Keratinocyte (primary cell): ENCODE data around the gene SPATA16. TPM values are rescaled to one million over a fixed set of nuclear protein-coding genes. Genes with fewer than 3 reads are reported as not detected.

Source experiments
- DNase-seq: peaks from one replicate; pipeline ENCODE4 v3.0.0-alpha.2; 2011; ENCODE audit warnings: low read depth, missing footprints, low spot score
- FAIRE-seq: peaks from 2 replicates; lab custom pipeline; 2011; peaks lifted over from hg19 to GRCh38; lab: Jason Lieb, UNC
- H2AFZ ChIP-seq: 2 replicates; pipeline ENCODE4 v1.6.0; 2012; ENCODE audit warnings: low read length, control low read depth, inconsistent platforms; ENCODE audit not compliant: control insufficient read depth
- H3K27ac ChIP-seq: 2 replicates; pipeline ENCODE4 v1.5.1; 2011; ENCODE audit warnings: low read length; ENCODE audit not compliant: control insufficient read depth, insufficient read depth
- H3K27me3 ChIP-seq: 3 replicates; pipeline ENCODE4 v1.6.0; 2011; ENCODE audit warnings: low read length; ENCODE audit not compliant: control insufficient read depth, insufficient read depth; ENCODE audit errors: extremely low read depth
- H3K36me3 ChIP-seq, 2 experiments: 2 replicates in 1 of 2; 3 replicates in 1 of 2; pipeline ENCODE4 v1.5.1; 2011; ENCODE audit warnings: low read length in 2 of 2, mild to moderate bottlenecking in 1 of 2; ENCODE audit not compliant: control insufficient read depth in 2 of 2, insufficient read depth in 2 of 2; ENCODE audit errors: extremely low read depth in 1 of 2
- H3K4me1 ChIP-seq: 3 replicates; pipeline ENCODE4 v1.5.1; 2011; ENCODE audit warnings: low read length; ENCODE audit not compliant: control insufficient read depth, insufficient read depth; ENCODE audit errors: extremely low read depth
- H3K4me2 ChIP-seq: 3 replicates; pipeline ENCODE4 v1.6.0; 2011; ENCODE audit warnings: low read depth, low read length; ENCODE audit not compliant: control insufficient read depth, insufficient read depth; ENCODE audit errors: extremely low read depth
- H3K4me3 ChIP-seq, 3 experiments: fragments of 200-600 bp in 1 of 3; sonication (generic) in 1 of 3; 2 replicates in 2 of 3; 3 replicates in 1 of 3; pipeline ENCODE4 v1.5.1; 2011 to 2016; ENCODE audit warnings: low read length in 3 of 3, mild to moderate bottlenecking in 3 of 3, control low read depth in 2 of 3, inconsistent platforms in 1 of 3, low read depth in 1 of 3, mixed read lengths in 1 of 3, mixed run types in 1 of 3, moderate library complexity in 1 of 3; ENCODE audit not compliant: control insufficient read depth in 2 of 3, insufficient read depth in 2 of 3; ENCODE audit errors: extremely low read depth in 1 of 3
- H3K79me2 ChIP-seq: 2 replicates; pipeline ENCODE4 v1.6.0; 2012; ENCODE audit warnings: low read length; ENCODE audit not compliant: control insufficient read depth, insufficient read depth
- H3K9ac ChIP-seq: 3 replicates; pipeline ENCODE4 v1.6.0; 2011; ENCODE audit warnings: low read length; ENCODE audit not compliant: control insufficient read depth, insufficient read depth; ENCODE audit errors: extremely low read depth
- H3K9me1 ChIP-seq: 3 replicates; pipeline ENCODE4 v1.6.0; 2011; ENCODE audit warnings: low read length; ENCODE audit not compliant: control insufficient read depth, insufficient read depth; ENCODE audit errors: extremely low read depth
- H3K9me3 ChIP-seq: 2 replicates; pipeline ENCODE4 v1.5.1; 2012; ENCODE audit warnings: low read depth, low read length; ENCODE audit not compliant: control insufficient read depth
- H4K20me1 ChIP-seq: 3 replicates; pipeline ENCODE4 v1.6.0; 2011; ENCODE audit warnings: low read length; ENCODE audit not compliant: control insufficient read depth, insufficient read depth; ENCODE audit errors: extremely low read depth
- EZH2 ChIP-seq: IDR thresholded peaks from one replicate; pipeline ENCODE4 v1.6.1; 2012; ENCODE audit warnings: inconsistent platforms, mild to moderate bottlenecking, low read length, moderate library complexity
- dilution Hi-C: fragments of 300-500 bp; cut with MboI; formaldehyde crosslinking; loops from one replicate; pipeline ENCODE4 v1.7.0; 2020; ENCODE audit warnings: low sequenced_read_pairs; ENCODE audit not compliant: extremely low pct_ligation_motif_present
- polyA plus RNA-seq, 5 experiments: library from polyadenylated mRNA; depleted of rRNA in 3 of 5; stranded (reverse) in 3 of 5; stranded (forward) in 1 of 5; unstranded in 1 of 5; fragments of >200 nt; gene quantifications; 1 replicate in 1 of 5; 2 replicates in 3 of 5; 3 replicates in 1 of 5; pipeline versions ENCODE4 v1.2.1 to v1.2.3, GENCODE V29; 2011 to 2012; ENCODE audit warnings: missing spikeins in 2 of 5, low read depth in 1 of 5, low replicate concordance in 1 of 5
- TF ChIP-seq, protein P1 (sequence below), 3 experiments: IDR thresholded peaks in 1 of 3; conservative IDR thresholded peaks in 1 of 3; optimal IDR thresholded peaks in 1 of 3; 2 replicates in 2 of 3; 3 replicates in 1 of 3; pipeline versions ENCODE3 to v1.5.1; 2011; ENCODE audit warnings: low read length in 3 of 3, mild to moderate bottlenecking in 3 of 3, moderate library complexity in 2 of 3, control low read depth in 1 of 3, inconsistent platforms in 1 of 3; ENCODE audit not compliant: insufficient read depth in 2 of 3; ENCODE audit errors: extremely low read depth in 1 of 3

Gene SPATA16
- polyA plus RNA-seq, 1 donor (not counting 4 experiments of a cell fraction or from before 2014, with no cell fraction given) = not detected

DNA sequence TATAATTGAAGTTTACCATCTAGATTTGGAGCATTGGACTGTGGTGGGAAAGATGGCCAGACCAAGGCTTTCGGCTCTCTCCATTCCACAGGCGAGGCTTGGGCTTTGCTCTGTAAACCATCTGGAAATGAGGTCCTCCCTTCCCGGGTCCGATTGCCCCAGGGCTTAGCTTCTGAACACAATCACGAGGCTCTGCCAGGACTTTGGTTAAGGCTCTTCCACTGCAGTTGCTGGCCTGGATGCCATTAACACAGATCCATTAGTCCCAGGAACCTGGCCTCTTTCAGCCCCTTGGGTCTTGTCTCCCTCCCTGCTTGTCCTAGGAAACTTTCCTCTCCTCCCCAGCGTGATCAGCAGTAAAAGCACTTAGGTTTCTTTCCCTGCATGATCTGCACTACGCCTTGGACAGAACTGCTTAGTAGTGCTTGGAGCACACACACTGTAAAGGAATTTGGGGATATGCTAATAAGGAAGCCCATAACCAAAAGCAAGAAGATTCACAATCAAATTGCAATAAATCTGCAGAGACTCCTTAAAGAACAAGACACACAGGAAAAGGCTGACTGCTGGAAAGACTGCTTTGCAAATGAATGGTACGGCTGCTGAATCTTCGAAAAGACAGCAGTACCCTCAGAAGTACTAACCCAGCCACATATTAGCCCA lies 236.2 kb downstream of the SPATA16 start:
- FAIRE-seq (no peak), DNase-seq (no peak)
- H3K79me2 ChIP-seq = no peaks in the 10 kb centered on the region
- no peaks in the 10 kb centered on the region for H3K36me3 ChIP-seq
- peaks cover 5% of the 10 kb centered on the region for H3K27me3 ChIP-seq
- H3K9me3 ChIP-seq = no peaks in the 10 kb centered on the region
- no peak overlapping the region for H3K4me3 ChIP-seq
- no peaks in the 10 kb centered on the region for H3K4me1 ChIP-seq
- H3K9ac ChIP-seq = no peak overlapping the region
- H2AFZ ChIP-seq = no peak overlapping the region
- dilution Hi-C loops = no loop called here
- H3K4me2 ChIP-seq = no peak overlapping the region
- H3K9me1 ChIP-seq = no peaks in the 10 kb centered on the region
- no peaks in the 10 kb centered on the region for H4K20me1 ChIP-seq
- H3K27ac ChIP-seq = no peak overlapping the region
- TF ChIP-seq, protein P1, sequence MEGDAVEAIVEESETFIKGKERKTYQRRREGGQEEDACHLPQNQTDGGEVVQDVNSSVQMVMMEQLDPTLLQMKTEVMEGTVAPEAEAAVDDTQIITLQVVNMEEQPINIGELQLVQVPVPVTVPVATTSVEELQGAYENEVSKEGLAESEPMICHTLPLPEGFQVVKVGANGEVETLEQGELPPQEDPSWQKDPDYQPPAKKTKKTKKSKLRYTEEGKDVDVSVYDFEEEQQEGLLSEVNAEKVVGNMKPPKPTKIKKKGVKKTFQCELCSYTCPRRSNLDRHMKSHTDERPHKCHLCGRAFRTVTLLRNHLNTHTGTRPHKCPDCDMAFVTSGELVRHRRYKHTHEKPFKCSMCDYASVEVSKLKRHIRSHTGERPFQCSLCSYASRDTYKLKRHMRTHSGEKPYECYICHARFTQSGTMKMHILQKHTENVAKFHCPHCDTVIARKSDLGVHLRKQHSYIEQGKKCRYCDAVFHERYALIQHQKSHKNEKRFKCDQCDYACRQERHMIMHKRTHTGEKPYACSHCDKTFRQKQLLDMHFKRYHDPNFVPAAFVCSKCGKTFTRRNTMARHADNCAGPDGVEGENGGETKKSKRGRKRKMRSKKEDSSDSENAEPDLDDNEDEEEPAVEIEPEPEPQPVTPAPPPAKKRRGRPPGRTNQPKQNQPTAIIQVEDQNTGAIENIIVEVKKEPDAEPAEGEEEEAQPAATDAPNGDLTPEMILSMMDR (optimal IDR thresholded peaks at IDR 0.05 in 1 of 3, IDR thresholded peaks at IDR 0.05 in 1 of 3, conservative IDR thresholded peaks at IDR 0.05 in 1 of 3; ENCODE audit: extremely low read depth in 1 of 3, insufficient read depth in 2 of 3, low read length in 3 of 3) = no peak
- TF ChIP-seq EZH2 = no peak

DNA sequence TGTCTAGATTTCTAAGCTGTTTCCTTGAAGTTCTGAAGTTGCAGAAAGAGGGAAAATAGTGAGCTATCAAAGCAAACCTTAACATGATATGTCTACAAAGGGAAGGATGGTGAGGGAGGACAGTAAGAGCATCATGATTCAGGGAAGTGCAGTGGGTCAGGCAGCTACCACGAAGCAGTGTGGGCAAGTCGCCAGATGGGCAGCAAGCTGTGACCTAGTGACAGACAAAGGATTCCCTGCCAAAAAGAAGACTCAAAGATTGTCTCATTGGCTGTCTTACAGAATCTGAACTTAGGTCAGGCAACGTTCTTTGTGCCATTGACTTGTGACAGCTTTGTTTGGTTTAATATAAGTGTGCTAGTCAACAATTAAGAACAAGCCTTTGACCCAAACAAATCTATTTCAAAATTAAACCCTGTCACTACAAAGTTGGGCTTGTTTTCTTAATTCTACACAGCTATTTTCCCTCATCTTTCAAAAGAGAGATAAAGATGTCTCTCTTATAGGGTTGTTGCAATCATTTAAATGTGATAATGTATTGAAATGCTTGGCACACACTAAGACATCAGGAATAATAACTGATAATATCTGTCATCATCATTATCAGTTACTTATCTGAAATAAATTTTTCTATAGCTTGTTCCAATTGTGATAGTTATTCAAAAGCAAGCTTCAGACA lies 237.3 kb downstream of the SPATA16 start:
- H3K36me3 ChIP-seq = no peaks in the 10 kb centered on the region
- DNase-seq = no peak

More for the DNA sequence above, 237.3 kb downstream of the SPATA16 start:
- FAIRE-seq = no peak
- no peak overlapping the region for H2AFZ ChIP-seq
- H3K4me3 ChIP-seq = no peak overlapping the region
- H3K27me3 ChIP-seq = peaks cover 5% of the 10 kb centered on the region
- dilution Hi-C loops = no loop called here
- no peaks in the 10 kb centered on the region for H3K4me1 ChIP-seq
- H3K79me2 ChIP-seq = no peaks in the 10 kb centered on the region
- no peak overlapping the region for H3K4me2 ChIP-seq
- no peaks in the 10 kb centered on the region for H3K9me1 ChIP-seq
- no peaks in the 10 kb centered on the region for H4K20me1 ChIP-seq
- no peak overlapping the region for H3K27ac ChIP-seq
- H3K9me3 ChIP-seq = no peaks in the 10 kb centered on the region
- TF ChIP-seq, protein P1 (optimal IDR thresholded peaks at IDR 0.05 in 1 of 3, IDR thresholded peaks at IDR 0.05 in 1 of 3, conservative IDR thresholded peaks at IDR 0.05 in 1 of 3; ENCODE audit: extremely low read depth in 1 of 3, insufficient read depth in 2 of 3, low read length in 3 of 3) = no peak
- TF ChIP-seq EZH2 = no peak
- H3K9ac ChIP-seq = no peak overlapping the region
